ENCODE results near the gene DPEP1. TPM values are rescaled to one million over a fixed set of nuclear protein-coding genes. Genes with fewer than 3 reads are reported as not detected.

DPEP1 gene
- total RNA-seq, 3 donors from 2014 or later (not counting 1 experiment from before 2014, with no cell fraction given), result not detected

DNA sequence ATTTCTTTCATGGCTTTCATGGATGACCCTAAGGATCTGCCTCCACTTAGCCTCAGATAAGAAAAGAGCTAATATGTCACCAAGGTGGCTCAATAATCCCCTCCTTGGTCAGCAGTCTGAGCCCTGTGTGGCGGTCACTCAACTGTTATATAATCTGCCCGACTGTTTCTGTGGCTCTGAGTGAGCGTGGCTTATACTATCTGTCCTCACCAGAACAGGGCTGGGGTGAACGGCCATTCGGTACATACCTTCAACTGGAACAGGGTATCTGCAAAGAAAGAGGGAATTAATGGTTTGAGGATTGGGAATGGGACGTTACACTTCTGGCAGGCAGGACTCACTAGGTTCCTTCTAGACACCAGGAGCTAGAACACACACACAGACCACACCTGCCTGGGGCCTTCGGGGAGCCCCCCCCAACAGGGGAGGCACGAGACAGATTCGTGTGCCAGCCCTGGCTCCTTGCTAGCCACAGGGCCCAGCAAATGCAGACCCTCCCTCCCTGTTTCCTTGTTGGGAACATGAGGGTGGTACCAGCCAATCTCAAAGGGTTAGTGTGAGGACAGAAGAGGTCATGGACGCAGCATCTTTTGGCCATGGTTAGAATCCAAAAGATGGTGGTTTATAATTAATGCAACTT is 40.3 kb downstream of the DPEP1 start:
- H3K9me3 ChIP-seq (ENCODE audit: control insufficient read depth, insufficient read depth, low read length), result no peaks in the 10 kb centered on the region
- no peaks in the 10 kb centered on the region for H3K27me3 Mint-ChIP-seq (ENCODE audit: low read depth in 2 of 2)
- TF ChIP-seq, protein P1, sequence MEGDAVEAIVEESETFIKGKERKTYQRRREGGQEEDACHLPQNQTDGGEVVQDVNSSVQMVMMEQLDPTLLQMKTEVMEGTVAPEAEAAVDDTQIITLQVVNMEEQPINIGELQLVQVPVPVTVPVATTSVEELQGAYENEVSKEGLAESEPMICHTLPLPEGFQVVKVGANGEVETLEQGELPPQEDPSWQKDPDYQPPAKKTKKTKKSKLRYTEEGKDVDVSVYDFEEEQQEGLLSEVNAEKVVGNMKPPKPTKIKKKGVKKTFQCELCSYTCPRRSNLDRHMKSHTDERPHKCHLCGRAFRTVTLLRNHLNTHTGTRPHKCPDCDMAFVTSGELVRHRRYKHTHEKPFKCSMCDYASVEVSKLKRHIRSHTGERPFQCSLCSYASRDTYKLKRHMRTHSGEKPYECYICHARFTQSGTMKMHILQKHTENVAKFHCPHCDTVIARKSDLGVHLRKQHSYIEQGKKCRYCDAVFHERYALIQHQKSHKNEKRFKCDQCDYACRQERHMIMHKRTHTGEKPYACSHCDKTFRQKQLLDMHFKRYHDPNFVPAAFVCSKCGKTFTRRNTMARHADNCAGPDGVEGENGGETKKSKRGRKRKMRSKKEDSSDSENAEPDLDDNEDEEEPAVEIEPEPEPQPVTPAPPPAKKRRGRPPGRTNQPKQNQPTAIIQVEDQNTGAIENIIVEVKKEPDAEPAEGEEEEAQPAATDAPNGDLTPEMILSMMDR (IDR thresholded peaks at IDR 0.05), result no peak
- ATAC-seq, result no peak
- DNase-seq, result no peak
- H3K36me3 ChIP-seq (ENCODE audit: control insufficient read depth, insufficient read depth, low read length), result peaks cover 18% of the 10 kb centered on the region
- H3K4me1 Mint-ChIP-seq, result peaks cover 27 to 31% of the 10 kb centered on the region in 2 donors
- intact Hi-C loops (cut with micrococcal nuclease), result loop anchor here (10.0 kb wide), 1 partner anchor 89 kb away; the partner anchor contains the start of gene RPL13
- no peak overlapping the region for H3K4me3 ChIP-seq (ENCODE audit: low read length)
- no peaks in the 10 kb centered on the region for H3K27me3 ChIP-seq (ENCODE audit: control insufficient read depth, insufficient read depth, low read length)
- H3K36me3 Mint-ChIP-seq, result no peaks in the 10 kb centered on the region
- 94% methylated on average over 7 of the region's 10 CpGs for WGBS (ENCODE audit: insufficient coverage)
- no peak overlapping the region for H3K27ac ChIP-seq (ENCODE audit: low read length)
- no peaks in the 10 kb centered on the region for H3K9me3 Mint-ChIP-seq
- H3K4me1 ChIP-seq (ENCODE audit: control insufficient read depth, insufficient read depth, low read length), result peaks cover 39% of the 10 kb centered on the region
- peak overlapping the region; percentile 53 for H3K4me3 Mint-ChIP-seq
- peak overlapping the region in 1 of 2 donors; percentile 9 for H3K27ac Mint-ChIP-seq

DNA sequence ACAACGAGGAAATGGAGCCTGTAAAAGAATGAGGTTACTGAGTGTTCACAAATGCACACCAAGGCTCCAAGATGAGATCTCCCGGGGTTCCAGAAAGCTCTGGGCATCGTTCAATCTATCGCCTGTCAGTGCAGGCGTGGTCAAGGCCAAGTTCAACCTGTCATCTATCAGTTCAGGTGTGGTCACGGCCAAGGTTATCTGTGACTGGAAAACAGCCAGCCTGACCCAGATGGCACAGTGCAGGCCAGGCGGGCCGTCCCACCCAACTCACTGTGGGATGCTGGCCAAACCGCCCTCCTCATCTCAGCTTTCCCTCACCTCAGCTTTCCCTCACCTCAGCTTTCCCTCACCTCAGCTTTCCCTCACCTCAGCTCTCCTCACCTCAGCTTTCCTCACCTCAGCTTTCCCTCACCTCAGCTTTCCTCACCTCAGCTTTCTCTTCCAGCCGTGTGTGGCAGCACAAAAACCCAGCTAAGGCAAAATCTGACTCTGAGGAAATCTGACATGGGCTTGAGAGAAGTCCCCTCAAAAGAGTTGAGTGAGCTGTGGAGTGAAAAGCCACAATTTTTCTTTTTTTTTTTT is 41.7 kb downstream of the DPEP1 start:
- peak overlapping the region; percentile 76 to 83 for H3K27ac Mint-ChIP-seq
- peaks cover 44% of the 10 kb centered on the region for H3K4me1 ChIP-seq (ENCODE audit: control insufficient read depth, insufficient read depth, low read length)
- DNase-seq, result no peak
- H3K4me3 ChIP-seq (ENCODE audit: low read length), result no peak overlapping the region
- H3K4me1 Mint-ChIP-seq, result peaks cover 27 to 34% of the 10 kb centered on the region in 2 donors
- H3K36me3 Mint-ChIP-seq, result no peaks in the 10 kb centered on the region
- no peaks in the 10 kb centered on the region for H3K9me3 Mint-ChIP-seq
- intact Hi-C loops (cut with micrococcal nuclease), result loop anchor here (10.0 kb wide), 1 partner anchor 90 kb away; the partner anchor contains the start of gene RPL13
- H3K9me3 ChIP-seq (ENCODE audit: control insufficient read depth, insufficient read depth, low read length), result no peaks in the 10 kb centered on the region
- TF ChIP-seq, protein P1 (IDR thresholded peaks at IDR 0.05), result no peak
- H3K27me3 Mint-ChIP-seq (ENCODE audit: low read depth in 2 of 2), result no peaks in the 10 kb centered on the region
- H3K36me3 ChIP-seq (ENCODE audit: control insufficient read depth, insufficient read depth, low read length), result peaks cover 14% of the 10 kb centered on the region
- no peaks in the 10 kb centered on the region for H3K27me3 ChIP-seq (ENCODE audit: control insufficient read depth, insufficient read depth, low read length)
- H3K27ac ChIP-seq (ENCODE audit: low read length), result no peak overlapping the region
- WGBS (ENCODE audit: insufficient coverage), result 68% methylated on average over 10 of the region's 10 CpGs
- H3K4me3 Mint-ChIP-seq, result peak overlapping the region; percentile 91
- ATAC-seq, result no peak

DNA sequence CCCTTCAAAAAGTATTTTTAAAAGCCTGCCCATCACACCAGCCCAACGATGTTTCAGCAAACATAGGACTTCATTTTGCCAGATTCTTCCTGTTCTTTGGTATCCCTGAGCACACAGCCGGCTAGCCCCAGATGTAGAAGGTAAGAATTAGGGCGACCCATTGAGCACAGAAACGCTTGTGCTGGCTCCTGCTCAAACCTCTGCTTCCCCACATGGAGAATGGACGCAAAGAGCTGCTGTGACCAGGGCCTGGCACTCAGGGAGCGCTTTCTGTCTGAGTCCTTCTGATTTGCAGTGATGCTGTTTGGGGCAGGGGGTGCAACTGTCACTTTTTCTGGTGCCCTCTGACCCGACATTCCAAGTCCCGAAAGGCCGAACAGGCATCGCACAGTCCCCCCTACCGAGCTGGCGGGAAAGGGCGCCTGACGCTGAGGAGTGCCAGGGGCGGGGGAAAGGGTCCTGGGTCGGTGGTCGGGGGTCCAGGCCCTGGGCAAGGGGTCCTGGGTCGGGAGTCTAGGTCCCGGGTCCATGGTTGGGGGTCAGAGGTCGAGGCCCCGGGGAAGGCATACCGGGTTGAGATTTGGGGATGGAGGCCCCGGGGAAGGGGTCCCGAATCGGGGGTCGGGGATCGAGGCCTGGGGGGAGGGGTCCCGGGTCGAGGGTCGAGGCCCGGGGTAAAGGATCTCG is 43.1 kb downstream of the DPEP1 start:
- peaks cover 10% of the 10 kb centered on the region for H3K36me3 ChIP-seq (ENCODE audit: control insufficient read depth, insufficient read depth, low read length)
- 44% methylated on average over 32 of the region's 32 CpGs for WGBS (ENCODE audit: insufficient coverage)
- ATAC-seq (no peak), DNase-seq (no peak)
- peak overlapping the region; percentile 78 for H3K4me3 ChIP-seq (ENCODE audit: low read length)
- Mint-ChIP-seq H3K27ac (peak overlapping the region; percentile 76 to 83), H3K9me3 (no peaks in the 10 kb centered on the region), H3K4me3 (peak overlapping the region; percentile 91), H3K27me3 (ENCODE audit: low read depth in 2 of 2) (no peaks in the 10 kb centered on the region), H3K4me1 (peaks cover 27 to 37% of the 10 kb centered on the region in 2 donors), H3K36me3 (no peaks in the 10 kb centered on the region)
- peak overlapping the region; percentile 68 for H3K27ac ChIP-seq (ENCODE audit: low read length)
- intact Hi-C loops (cut with micrococcal nuclease), result loop anchor here (10.0 kb wide), 1 partner anchor 92 kb away; the partner anchor contains the start of gene RPL13
- TF ChIP-seq, protein P1 (IDR thresholded peaks at IDR 0.05), result no peak
- no peaks in the 10 kb centered on the region for H3K9me3 ChIP-seq (ENCODE audit: control insufficient read depth, insufficient read depth, low read length)
- no peaks in the 10 kb centered on the region for H3K27me3 ChIP-seq (ENCODE audit: control insufficient read depth, insufficient read depth, low read length)
- H3K4me1 ChIP-seq (ENCODE audit: control insufficient read depth, insufficient read depth, low read length), result peaks cover 42% of the 10 kb centered on the region
